SK-N-SH treated with all-trans-retinoic acid at 6 μM for 48 hours (cell line): Measurements from ENCODE around the gene TMEM232.

Source experiments
- ESRRG ChIP-seq: fragments of 250-450 bp; sonication (Bioruptor Pico); IDR thresholded peaks from 2 replicates; pipeline ENCODE4 v1.6.1; 2021; ENCODE audit warnings: mild to moderate bottlenecking
- PPARA ChIP-seq: fragments of 250-450 bp; sonication (Bioruptor Pico); IDR thresholded peaks from 2 replicates; pipeline ENCODE4 v1.5.0; 2020; ENCODE audit warnings: mild to moderate bottlenecking, borderline replicate concordance
- SNAI2 ChIP-seq: fragments of 250-450 bp; sonication (Bioruptor Pico); IDR thresholded peaks from 2 replicates; pipeline ENCODE4 v1.5.0; 2020; ENCODE audit warnings: mild to moderate bottlenecking, moderate library complexity
- TCF4 ChIP-seq: fragments of 250-450 bp; sonication (Bioruptor Pico); IDR thresholded peaks from 2 replicates; pipeline ENCODE4 v1.8.0; 2021; ENCODE audit warnings: mild to moderate bottlenecking, moderate library complexity, borderline replicate concordance
- ZC3H10 ChIP-seq: fragments of 250-450 bp; sonication (Bioruptor Pico); IDR thresholded peaks from 2 replicates; pipeline ENCODE4 v1.5.1; 2021; ENCODE audit warnings: mild to moderate bottlenecking, moderate library complexity
- ZFP30 ChIP-seq: fragments of 450-650 bp; formaldehyde crosslinking; IDR thresholded peaks from 2 replicates; pipeline ENCODE4 v1.5.0; 2022; ENCODE audit warnings: mild to moderate bottlenecking, moderate library complexity

DNA sequence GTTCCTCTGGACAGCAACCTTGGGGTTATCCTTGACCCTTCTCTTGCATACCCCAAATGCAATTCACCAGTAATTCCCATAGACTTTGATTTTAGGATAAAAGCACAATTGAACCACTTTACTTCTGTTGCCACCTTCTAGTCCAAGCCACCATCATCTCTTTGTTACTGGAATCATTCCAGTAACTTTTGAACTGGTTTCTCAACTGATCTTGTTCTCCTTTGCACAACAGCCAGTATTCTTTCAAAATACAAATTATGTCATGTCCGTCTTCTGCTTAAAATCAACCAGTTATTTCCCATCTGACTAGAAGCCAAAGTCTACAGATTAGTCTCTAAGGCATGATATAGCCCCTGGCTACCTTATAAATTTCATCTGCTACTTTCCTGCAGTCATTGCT, 33.7 kb upstream of the TMEM232 start:
- TF ChIP-seq PPARA (no peak), ZFP30 (CRISPR knock-in tag) (no peak), TCF4 (no peak), SNAI2 (no peak), ESRRG (no peak), ZC3H10 (no peak)
